K562 (cell line): ENCODE results near the gene MYO5C.

Source experiments
- XRCC5 ChIP-seq: fragments of 200-400 bp; formaldehyde crosslinking; IDR thresholded peaks from 2 replicates; pipeline ENCODE4 v1.6.1; 2017; ENCODE audit warnings: low read depth, mild to moderate bottlenecking, low read length
- YBX1 ChIP-seq: fragments of 450-650 bp; IDR thresholded peaks from 2 replicates; pipeline ENCODE4 v1.7.1; 2016; ENCODE audit warnings: mild to moderate bottlenecking

DNA sequence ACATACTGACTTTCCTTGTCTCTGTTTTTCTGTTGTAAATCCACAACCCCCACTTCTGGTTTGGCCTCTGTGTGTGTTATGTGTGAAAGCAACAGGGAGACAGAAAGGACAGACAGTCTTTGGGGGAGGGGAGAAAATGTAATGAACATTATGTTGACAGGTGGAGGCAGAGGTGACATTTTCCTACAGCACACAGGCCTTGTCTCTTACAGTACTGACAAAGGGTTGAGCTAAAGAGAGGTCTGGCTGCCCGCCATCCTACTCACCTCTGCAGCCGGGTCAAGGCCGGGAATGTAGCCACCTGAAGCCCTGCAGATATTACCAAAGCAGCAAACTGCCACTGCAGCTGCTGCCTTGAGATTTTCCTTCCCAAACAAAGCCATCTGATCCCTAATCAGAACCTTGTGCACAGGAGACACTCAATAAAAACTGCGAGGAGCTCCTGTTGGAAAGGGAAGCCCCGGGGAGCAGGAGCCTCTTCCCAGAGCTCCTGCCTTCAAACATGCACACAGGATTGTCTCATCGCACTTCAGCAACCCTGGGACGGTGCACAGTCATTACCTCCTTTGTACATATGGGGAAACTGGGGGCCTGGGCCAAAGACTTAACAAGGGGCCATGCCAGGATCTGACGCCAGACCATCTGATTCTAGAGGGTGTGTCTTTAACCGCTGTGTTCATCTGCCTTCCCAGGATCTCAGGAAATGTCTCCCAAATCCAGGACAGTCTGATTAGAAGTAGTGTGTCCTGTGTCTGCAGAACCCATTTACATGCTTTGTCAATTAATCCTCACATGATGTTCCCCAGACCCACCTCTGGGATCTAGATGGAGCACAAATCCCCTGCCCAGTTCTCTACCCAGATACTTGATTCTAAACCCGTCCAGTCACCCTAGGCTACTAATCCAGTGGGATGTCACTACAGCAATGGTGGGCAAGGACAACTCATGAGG lies 14.2 kb downstream of the MYO5C start:
- no peak for TF ChIP-seq XRCC5
- no peak for TF ChIP-seq YBX1
